Endodermal cell (in vitro differentiated cells): Measurements from ENCODE around the gene TMEM145. TPM values are rescaled to one million over a fixed set of nuclear protein-coding genes. Genes with fewer than 3 reads are reported as not detected.
"Not testable (repeated sequence)": the region's sequence is repeated elsewhere in the genome, so short reads cannot be mapped to it uniquely, and the experiment has no call there.

Experiments
- DNase-seq: peaks from one replicate; pipeline ENCODE4 v3.0.0-alpha.2; 2017
- H3K27ac ChIP-seq: 2 replicates; pipeline ENCODE4 v1.5.1; 2013; ENCODE audit warnings: mild to moderate bottlenecking, low read depth, low read length, moderate library complexity
- H3K27me3 ChIP-seq: 2 replicates; pipeline ENCODE4 v1.6.1; 2013; ENCODE audit warnings: mild to moderate bottlenecking, low read length, moderate library complexity; ENCODE audit not compliant: insufficient read depth, control insufficient read depth, poor library complexity, severe bottlenecking
- H3K36me3 ChIP-seq: 2 replicates; pipeline ENCODE4 v1.7.0; 2013; ENCODE audit warnings: mild to moderate bottlenecking, low read length, moderate library complexity; ENCODE audit not compliant: control insufficient read depth, insufficient read depth
- H3K4me1 ChIP-seq: one replicate; pipeline ENCODE4 v1.7.0; 2013; ENCODE audit warnings: low read length; ENCODE audit not compliant: control insufficient read depth, insufficient read depth
- H3K4me3 ChIP-seq: 2 replicates; pipeline ENCODE4 v1.5.1; 2013; ENCODE audit warnings: mild to moderate bottlenecking, low read length, moderate library complexity
- H3K9ac ChIP-seq: 2 replicates; pipeline ENCODE4 v1.6.1; 2013; ENCODE audit warnings: mild to moderate bottlenecking, low read length, moderate library complexity; ENCODE audit not compliant: poor library complexity, severe bottlenecking; ENCODE audit errors: extremely low read depth
- H3K9me3 ChIP-seq: 2 replicates; pipeline ENCODE4 v1.6.1; 2013; ENCODE audit warnings: mild to moderate bottlenecking, low read length, moderate library complexity; ENCODE audit not compliant: control insufficient read depth
- H3K27ac Mint-ChIP-seq: 2 replicates; pipeline ENCODE4 v1.8.0; 2020; ENCODE audit warnings: mixed read lengths
- H3K27me3 Mint-ChIP-seq: 2 replicates; pipeline ENCODE4 v1.8.0; 2021; ENCODE audit warnings: mild to moderate bottlenecking, mixed read lengths; ENCODE audit not compliant: insufficient read depth
- H3K36me3 Mint-ChIP-seq: 2 replicates; pipeline ENCODE4 v1.8.0; 2020; ENCODE audit warnings: low read depth, mixed read lengths
- H3K4me1 Mint-ChIP-seq: 2 replicates; pipeline ENCODE4 v1.8.0; 2020; ENCODE audit warnings: mixed read lengths
- H3K4me3 Mint-ChIP-seq: 2 replicates; pipeline ENCODE4 v1.8.0; 2020; ENCODE audit warnings: mild to moderate bottlenecking, moderate library complexity, mixed read lengths
- H3K9me3 Mint-ChIP-seq: 2 replicates; pipeline ENCODE4 v1.8.0; 2020; ENCODE audit warnings: mild to moderate bottlenecking, mixed read lengths
- CTCF ChIP-seq: fragments of 200-600 bp; sonication (generic); conservative IDR thresholded peaks from 2 replicates; pipeline ENCODE4 v1.5.0; 2021; ENCODE audit warnings: antibody characterized with exemption, mild to moderate bottlenecking
- WGBS, 2 experiments: methylation state at CpG; one replicate each; pipeline versions ENCODE4 v1.1.5 to v1.1.7; 2013; ENCODE audit warnings: missing lambda C conversion rate in 2 of 2, mixed read lengths in 1 of 2; ENCODE audit not compliant: insufficient coverage in 1 of 2, insufficient read length in 1 of 2; 5-methylcytosine and 5-hydroxymethylcytosine counted together
- total RNA-seq, 2 donors: library from RNA; stranded (reverse); fragmentation: NEBNext Ultra II Directional in 1 of 2; extraction: Animal tissue kit (Norgen Biotek cat#: 25700) in 1 of 2; gene quantifications; 2 replicates in 1 of 2; 3 replicates in 1 of 2; pipeline ENCODE4 v1.2.1, GENCODE V29; 2021

TMEM145 gene
- total RNA-seq, 2 donors from 2014 or later, result 0.38 to 0.42 TPM

GRCh38 chr19:42328106-42328505 is 15.0 kb downstream of the TMEM145 start:
- peaks cover 21% of the 10 kb centered on the region for H3K27me3 Mint-ChIP-seq
- H3K27ac Mint-ChIP-seq, result no peak overlapping the region
- WGBS, 2 experiments, result 81 to 100% methylated on average over 1 of the region's 1 CpG
- DNase-seq, result no peak
- H3K9ac ChIP-seq, result no peak overlapping the region
- TF ChIP-seq CTCF, result no peak
- no peaks in the 10 kb centered on the region for H3K9me3 Mint-ChIP-seq
- no peaks in the 10 kb centered on the region for H3K9me3 ChIP-seq
- peaks cover 3% of the 10 kb centered on the region for H3K4me1 Mint-ChIP-seq
- H3K36me3 ChIP-seq, result no peaks in the 10 kb centered on the region
- H3K36me3 Mint-ChIP-seq, result no peaks in the 10 kb centered on the region
- no peaks in the 10 kb centered on the region for H3K4me1 ChIP-seq
- peaks cover 20% of the 10 kb centered on the region for H3K27me3 ChIP-seq
- H3K4me3 ChIP-seq, result no peak overlapping the region
- H3K4me3 Mint-ChIP-seq, result no peak overlapping the region
- H3K27ac ChIP-seq, result no peak overlapping the region

DNA sequence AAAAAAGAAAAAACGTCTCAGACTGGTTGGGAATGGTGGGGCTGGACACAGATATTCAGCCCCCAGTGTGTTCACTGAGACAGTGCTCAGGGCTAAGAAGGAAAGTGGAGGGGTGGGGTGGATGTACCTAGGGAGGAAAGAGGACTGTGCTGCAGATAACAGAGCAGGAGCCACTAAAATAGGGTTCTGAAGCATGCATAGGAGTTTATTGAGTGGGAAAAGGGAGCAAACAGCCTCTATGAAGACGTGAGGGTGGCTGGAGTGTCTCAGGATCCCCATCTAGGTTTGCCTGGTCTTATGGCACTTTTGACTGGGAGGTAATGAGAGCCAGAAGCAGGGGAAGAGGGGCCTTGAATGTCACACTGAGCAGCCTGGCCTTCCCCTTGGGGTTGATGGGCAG is 15.7 kb downstream of the TMEM145 start:
- Mint-ChIP-seq H3K27ac (peak overlapping the region; percentile 8), H3K36me3 (no peaks in the 10 kb centered on the region), H3K4me3 (no peak overlapping the region), H3K9me3 (no peaks in the 10 kb centered on the region), H3K27me3 (peaks cover 14% of the 10 kb centered on the region), H3K4me1 (peaks cover 3% of the 10 kb centered on the region)
- Histone ChIP-seq H3K36me3 (no peaks in the 10 kb centered on the region), H3K4me3 (no peak overlapping the region), H3K4me1 (no peaks in the 10 kb centered on the region), H3K9ac (no peak overlapping the region), H3K27ac (no peak overlapping the region), H3K9me3 (no peaks in the 10 kb centered on the region), H3K27me3 (peaks cover 12% of the 10 kb centered on the region)
- 81 to 83% methylated on average over 1 to 2 of the region's 2 CpGs for WGBS, 2 experiments
- DNase-seq, result no peak
- TF ChIP-seq CTCF, result no peak

DNA sequence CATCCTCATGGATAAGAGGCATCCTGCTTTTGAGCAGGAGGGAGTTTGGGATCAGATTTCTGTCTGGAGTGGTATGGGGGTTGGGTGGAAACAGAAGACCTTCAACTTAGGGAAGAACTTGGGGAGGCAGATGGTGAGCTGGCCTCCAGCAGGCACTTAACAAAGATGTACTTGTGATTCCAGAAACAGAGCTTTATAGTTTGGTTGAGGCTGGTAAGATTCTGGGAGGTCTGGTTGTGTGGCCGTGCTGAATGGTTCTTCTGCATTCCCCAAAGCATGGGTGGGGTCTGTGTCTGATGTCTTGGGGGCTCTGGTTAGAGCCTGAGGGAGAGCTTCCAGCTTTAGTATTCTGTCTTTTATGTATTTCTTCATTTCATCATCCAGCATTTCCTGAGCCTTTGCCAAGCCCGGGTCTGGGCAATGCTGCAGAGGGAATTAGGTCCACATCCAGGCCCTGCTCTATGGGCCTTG is 17.2 kb downstream of the TMEM145 start:
- no peaks in the 10 kb centered on the region for H3K9me3 Mint-ChIP-seq

GRCh38 chr19:42331333-42331732 is 18.2 kb downstream of the TMEM145 start:
- WGBS, 2 experiments, result 94 to 99% methylated on average over 3 of the region's 3 CpGs
- not testable (repeated sequence) for H3K4me3 ChIP-seq, H3K9ac ChIP-seq, H3K4me3 Mint-ChIP-seq, H3K27ac Mint-ChIP-seq, H3K27ac ChIP-seq, H3K9me3 ChIP-seq, H3K36me3 Mint-ChIP-seq, DNase-seq, H3K9me3 Mint-ChIP-seq, H3K27me3 ChIP-seq, H3K4me1 Mint-ChIP-seq, H3K36me3 ChIP-seq, H3K4me1 ChIP-seq, H3K27me3 Mint-ChIP-seq

More for the DNA sequence above, 17.2 kb downstream of the TMEM145 start:
- no peak overlapping the region for H3K4me3 Mint-ChIP-seq
- TF ChIP-seq CTCF, result no peak
- WGBS, 2 experiments, result 92% methylated on average over 2 of the region's 2 CpGs; no CpG with 5 or more reads in 1 of the 2 experiments
- H3K4me1 ChIP-seq, result no peaks in the 10 kb centered on the region
- H3K27ac Mint-ChIP-seq, result peak overlapping the region; percentile 49
- no peaks in the 10 kb centered on the region for H3K4me1 Mint-ChIP-seq
- H3K27me3 Mint-ChIP-seq, result peaks cover under 1% of the 10 kb centered on the region
- H3K9me3 ChIP-seq, result no peaks in the 10 kb centered on the region
- H3K27me3 ChIP-seq, result no peaks in the 10 kb centered on the region
- no peak overlapping the region for H3K9ac ChIP-seq
- no peak overlapping the region for H3K4me3 ChIP-seq
- DNase-seq, result no peak
- H3K36me3 ChIP-seq, result no peaks in the 10 kb centered on the region
- H3K36me3 Mint-ChIP-seq, result no peaks in the 10 kb centered on the region
- H3K27ac ChIP-seq, result peak overlapping the region; percentile 53
